ENCODE data around the gene FEZF2.

FEZF2 gene

GRCh38 chr3:62373215-62373614, at the start of gene FEZF2:
Gene FEZF2 (minus strand): TSS chr3:62373550. CDS start chr3:62372868, 682 bp downstream.
- no peak for DNase-seq

DNA sequence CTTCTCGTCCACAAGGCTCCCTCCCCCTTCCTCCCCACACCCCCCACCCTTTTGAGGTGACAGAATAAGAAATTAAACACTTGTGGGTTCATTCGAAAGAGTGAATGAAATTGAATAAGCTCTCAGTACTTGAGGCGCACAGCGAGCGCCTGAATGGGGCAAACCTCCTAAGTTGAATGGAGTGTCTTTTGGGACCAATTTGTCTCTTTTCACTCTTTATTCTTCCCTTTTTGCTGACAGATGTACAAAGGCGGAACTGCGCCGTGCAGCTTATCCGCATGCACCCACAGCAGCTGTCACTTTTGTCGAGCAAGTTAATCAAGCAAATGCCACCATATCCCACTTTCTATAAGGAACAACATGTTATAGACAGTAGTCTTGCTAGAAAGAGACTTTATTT, 47.9 kb upstream of the FEZF2 start:
- no peak for DNase-seq

GRCh38 chr3:62416144-62416543, 42.8 kb upstream of the FEZF2 start:
- no peak for DNase-seq

- no peak for DNase-seq
Measured at GRCh38 chr3:62415312-62415801, 42.0 kb upstream of the FEZF2 start.

DNA sequence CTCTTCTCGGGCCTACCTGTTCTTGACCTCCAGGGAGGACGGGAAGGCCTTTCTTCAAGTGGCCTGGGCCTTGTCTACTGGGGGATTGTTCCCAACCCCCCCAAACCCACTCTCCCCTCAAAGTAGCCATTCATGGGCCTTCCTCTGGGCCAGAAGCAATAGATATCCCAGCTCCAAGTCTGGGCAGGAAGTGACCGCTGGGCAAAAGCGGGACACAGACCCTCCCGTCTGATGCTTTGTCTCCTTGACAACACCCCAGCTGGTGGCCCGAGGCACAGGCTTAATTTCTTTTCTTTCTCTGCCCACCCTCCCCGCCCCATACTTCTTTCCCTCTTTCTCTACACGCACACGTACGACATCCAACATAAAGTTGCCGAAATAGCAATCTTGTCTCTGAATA, 41.4 kb upstream of the FEZF2 start:
- no peak for DNase-seq

- DNase-seq, result no peak
Measured at GRCh38 chr3:62413687-62414086, 40.3 kb upstream of the FEZF2 start.

- DNase-seq, result no peak
Measured at GRCh38 chr3:62406945-62407344, 33.6 kb upstream of the FEZF2 start.

DNA sequence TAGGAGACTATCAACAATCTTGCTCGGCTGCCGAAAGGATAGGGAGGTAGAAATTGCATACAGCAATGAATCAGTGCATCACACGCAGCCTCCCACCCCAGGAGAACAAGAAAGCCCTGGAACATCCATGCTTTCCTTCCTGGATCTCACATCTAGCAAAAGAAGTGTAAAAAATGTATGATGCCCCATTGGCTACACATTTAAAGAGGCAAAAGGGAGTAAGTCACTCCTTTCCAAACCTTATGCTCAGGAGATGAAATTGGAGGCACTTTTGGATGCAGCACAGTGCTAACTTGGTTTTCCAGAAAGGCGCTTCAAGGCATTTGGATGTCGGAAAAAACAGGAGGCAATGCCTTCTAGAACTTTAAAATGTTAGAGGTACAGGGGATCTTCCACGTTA, 32.2 kb upstream of the FEZF2 start:
- DNase-seq, result no peak

- no peak for DNase-seq
Measured at GRCh38 chr3:62405135-62405534, 31.8 kb upstream of the FEZF2 start.

DNA sequence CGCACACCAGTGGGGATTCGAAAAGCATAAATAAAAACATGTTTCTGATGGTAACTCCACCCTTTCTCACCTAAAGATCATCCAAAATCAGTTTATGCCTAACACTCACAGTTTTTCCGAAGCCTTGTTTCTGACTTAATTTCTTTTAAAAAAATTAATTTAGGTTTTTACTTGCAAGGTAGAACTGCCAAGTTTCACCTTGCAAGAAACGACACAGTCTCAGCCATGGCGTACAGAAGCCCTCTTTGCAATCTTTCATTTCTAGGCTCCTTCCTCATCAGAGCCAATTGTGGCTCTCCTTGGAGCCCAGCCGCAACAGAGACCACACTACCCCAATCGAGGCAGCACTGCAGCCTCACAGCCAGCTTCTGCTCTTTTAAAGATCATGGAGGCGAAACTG, 31.0 kb upstream of the FEZF2 start:
- no peak for DNase-seq

DNA sequence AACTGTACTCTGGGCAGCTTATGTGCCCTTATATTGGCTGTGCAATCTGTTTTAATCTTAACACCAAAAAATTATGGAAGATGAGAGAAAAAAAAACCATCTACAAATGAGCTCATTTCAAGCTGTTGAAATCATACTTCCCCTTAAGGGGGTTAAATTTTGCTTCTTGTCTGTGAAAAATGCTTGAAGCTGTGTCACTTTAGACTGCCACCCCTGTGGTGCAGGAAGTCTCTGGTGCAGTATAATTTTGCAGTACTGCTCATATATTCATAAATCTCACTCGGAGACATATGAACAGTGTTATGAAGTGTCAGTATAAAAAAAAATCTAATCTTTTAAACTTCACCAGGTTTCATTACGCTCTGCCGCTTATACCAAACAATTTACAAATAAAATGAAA, 30.4 kb upstream of the FEZF2 start:
- DNase-seq, result no peak

- DNase-seq, result no peak
Measured at GRCh38 chr3:62392626-62393292, 19.4 kb upstream of the FEZF2 start.

GRCh38 chr3:62387251-62387650, 13.9 kb upstream of the FEZF2 start:
- DNase-seq, result no peak

- DNase-seq, result no peak
Measured at GRCh38 chr3:62379321-62379798, 6.0 kb upstream of the FEZF2 start.

- DNase-seq, result no peak
Measured at GRCh38 chr3:62378921-62379320, 5.6 kb upstream of the FEZF2 start.

GRCh38 chr3:62378311-62378789, 5.0 kb upstream of the FEZF2 start:
- DNase-seq, result no peak

GRCh38 chr3:62376906-62377877, 3.8 kb upstream of the FEZF2 start:
- no peak for DNase-seq

- DNase-seq, result no peak
Measured at GRCh38 chr3:62376454-62376720, 3.0 kb upstream of the FEZF2 start.

- DNase-seq, result no peak
Measured at GRCh38 chr3:62375655-62376453, 2.5 kb upstream of the FEZF2 start.

- no peak for DNase-seq
Measured at GRCh38 chr3:62374341-62375218, 1.2 kb upstream of the FEZF2 start.

DNA sequence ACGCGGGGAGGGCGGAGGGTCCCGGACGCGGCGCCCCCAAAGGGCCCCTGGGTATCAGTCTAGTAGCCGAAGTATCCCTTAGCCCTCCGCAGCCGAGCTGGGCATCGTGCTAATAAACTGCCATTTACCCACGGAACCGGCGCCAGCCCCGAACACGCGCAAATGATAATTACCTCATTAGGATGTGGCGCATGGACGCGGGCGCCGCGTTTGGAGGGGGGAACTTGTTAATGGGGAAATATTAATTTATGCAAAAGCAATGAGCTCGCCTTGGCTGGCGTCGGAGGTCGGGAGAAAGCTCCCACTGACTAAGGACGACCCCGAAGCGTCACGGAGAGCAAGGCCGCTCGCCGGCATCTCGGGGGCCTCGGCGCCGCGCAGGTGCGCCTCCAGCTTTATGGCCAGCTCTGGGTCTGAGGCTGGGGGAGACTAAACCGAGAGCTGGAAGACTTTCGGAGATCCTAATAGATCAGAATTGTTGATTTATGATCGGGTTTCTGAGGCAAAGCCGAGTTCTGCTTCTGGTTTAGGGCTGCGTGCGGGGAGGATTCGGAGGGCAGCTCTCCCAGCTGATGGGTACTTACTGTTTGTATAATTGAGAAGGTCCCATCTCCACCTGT, 474 bp upstream of the FEZF2 start:
- no peak for DNase-seq

- DNase-seq, result no peak
Measured at GRCh38 chr3:62372621-62373041, 719 bp downstream of the FEZF2 start.
